Measurements from ENCODE around the gene TSPEAR.
"Not testable (repeated sequence)": the region's sequence is repeated elsewhere in the genome, so short reads cannot be mapped to it uniquely, and the experiment has no call there.

DNA sequence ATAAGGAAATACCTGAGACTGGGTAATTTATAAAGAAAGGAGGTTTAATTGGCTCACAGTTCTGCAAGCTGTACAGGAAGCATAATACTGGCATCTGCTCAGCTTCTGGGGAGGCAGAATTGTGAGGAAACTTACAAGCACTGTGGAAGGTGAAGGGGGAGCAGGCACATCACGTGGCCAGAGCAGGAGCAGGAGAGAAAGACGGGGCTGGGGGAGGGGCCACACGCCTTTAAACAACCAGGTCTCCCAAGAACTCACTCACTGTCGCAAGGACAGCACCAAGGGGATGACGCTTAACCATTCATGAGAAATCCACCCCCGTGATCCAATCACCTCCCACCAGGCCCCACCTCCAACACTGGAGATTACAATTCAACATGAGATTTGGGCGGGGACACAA lies 49.8 kb downstream of the TSPEAR start:
- not testable (repeated sequence) for TF ChIP-seq ZKSCAN1 (IDR thresholded peaks at IDR 0.05; ENCODE audit: low read depth, low read length); ATF3 (IDR thresholded peaks at IDR 0.05); ATF3 (CRISPR knock-in tag; conservative IDR thresholded peaks at IDR 0.05); BRD4 (IDR thresholded peaks at IDR 0.05); NFRKB (IDR thresholded peaks at IDR 0.05; ENCODE audit: low read depth); CTCF (IDR thresholded peaks at IDR 0.05 in 2 of 3, conservative IDR thresholded peaks at IDR 0.05 in 1 of 3; ENCODE audit: insufficient read depth in 2 of 3, low read depth in 1 of 3, low read length in 3 of 3); MTA1 (IDR thresholded peaks at IDR 0.05; ENCODE audit: borderline replicate concordance); TCF7L2 (IDR thresholded peaks at IDR 0.05; ENCODE audit: low read depth, low read length)
